ENCODE measurements around the gene MACROD2.
"Not testable (repeated sequence)": the region's sequence is repeated elsewhere in the genome, so short reads cannot be mapped to it uniquely, and the experiment has no call there.

MACROD2 gene

GRCh38 chr20:15977758-15978157 is 1982.4 kb downstream of the MACROD2 start:
- DNase-seq (ENCODE audit: insufficient read length, low spot score) = no peak
- FAIRE-seq = no peak
- TF ChIP-seq CTCF (IDR thresholded peaks at IDR 0.05; ENCODE audit: insufficient read depth, missing control alignments) = no peak

DNA sequence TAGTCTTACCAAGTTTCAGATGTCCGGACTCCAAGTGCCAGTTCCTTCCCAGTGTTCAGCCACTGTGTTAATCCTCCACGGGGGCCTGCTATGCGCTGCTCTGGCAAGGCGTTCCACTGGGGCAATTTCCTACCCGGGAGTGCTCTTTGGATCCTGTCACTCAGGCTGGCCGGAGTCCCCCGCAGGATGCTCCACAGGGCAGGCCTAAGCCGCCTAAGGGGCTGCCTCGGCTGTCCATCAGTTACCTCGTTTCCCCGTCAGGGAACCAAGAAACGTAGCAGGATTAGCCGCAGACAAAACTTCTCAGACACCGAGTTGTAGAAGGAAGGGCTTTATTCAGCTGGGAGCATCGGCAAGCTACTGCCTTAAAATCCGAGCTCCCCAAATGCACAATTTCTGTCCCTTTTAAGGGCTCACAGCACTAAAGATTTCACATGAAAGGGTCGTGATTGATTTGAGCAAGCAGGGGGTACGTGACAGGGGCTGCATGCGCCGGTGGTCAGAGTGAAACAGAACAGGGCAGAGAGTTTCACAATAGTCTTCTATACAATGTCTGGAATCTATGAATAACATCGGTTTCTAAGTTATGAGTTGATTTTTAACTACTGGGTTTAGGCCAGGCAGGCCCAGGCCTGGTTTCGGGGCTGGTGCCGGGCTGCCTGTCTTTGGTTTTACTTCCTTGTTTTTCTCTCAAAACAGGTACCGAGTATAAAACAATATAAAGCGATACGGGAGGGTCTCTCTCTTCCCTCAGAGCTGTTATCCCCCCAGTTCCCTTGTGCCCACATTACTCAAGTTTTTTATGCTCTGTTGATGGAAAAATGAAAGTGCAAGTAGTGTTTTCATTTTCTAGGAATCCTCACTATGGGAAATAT is 1990.4 kb downstream of the MACROD2 start:
- FAIRE-seq; DNase-seq (ENCODE audit: insufficient read length, low spot score): not testable (repeated sequence)

GRCh38 chr20:15986690-15987089 is 1991.4 kb downstream of the MACROD2 start:
- TF ChIP-seq CTCF (IDR thresholded peaks at IDR 0.05; ENCODE audit: insufficient read depth, missing control alignments) = no peak
- FAIRE-seq (no peak), DNase-seq (ENCODE audit: insufficient read length, low spot score) (no peak)

- FAIRE-seq (no peak), DNase-seq (ENCODE audit: insufficient read length, low spot score) (no peak)
- no peak for TF ChIP-seq CTCF (IDR thresholded peaks at IDR 0.05; ENCODE audit: insufficient read depth, missing control alignments)
Measured at GRCh38 chr20:15991279-15991678, 1996.0 kb downstream of the MACROD2 start.

DNA sequence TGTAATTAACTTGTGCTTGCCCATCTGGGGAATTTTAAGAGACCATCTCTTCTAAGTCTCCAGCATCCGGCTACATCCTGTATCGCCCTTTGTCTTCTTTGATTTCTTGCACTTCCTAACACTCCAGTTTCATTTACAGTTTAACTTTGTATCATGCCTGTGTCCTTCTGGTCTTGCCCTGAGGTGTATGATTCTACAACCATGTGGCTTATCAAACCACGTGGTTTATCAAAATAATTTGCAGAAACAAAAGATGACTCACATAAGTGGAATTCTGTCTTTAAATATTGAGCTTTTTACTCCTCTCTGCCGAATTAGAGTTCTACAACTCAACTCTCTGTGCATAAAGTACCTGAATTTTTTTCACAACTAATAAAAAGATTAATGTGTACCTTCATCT is 1997.2 kb downstream of the MACROD2 start:
- no peak for TF ChIP-seq CTCF (IDR thresholded peaks at IDR 0.05; ENCODE audit: insufficient read depth, missing control alignments)
- DNase-seq (ENCODE audit: insufficient read length, low spot score) (no peak), FAIRE-seq (no peak)

GRCh38 chr20:16000112-16000511 is 2004.8 kb downstream of the MACROD2 start:
- TF ChIP-seq CTCF (IDR thresholded peaks at IDR 0.05; ENCODE audit: insufficient read depth, missing control alignments) = no peak
- FAIRE-seq (no peak), DNase-seq (ENCODE audit: insufficient read length, low spot score) (no peak)

DNA sequence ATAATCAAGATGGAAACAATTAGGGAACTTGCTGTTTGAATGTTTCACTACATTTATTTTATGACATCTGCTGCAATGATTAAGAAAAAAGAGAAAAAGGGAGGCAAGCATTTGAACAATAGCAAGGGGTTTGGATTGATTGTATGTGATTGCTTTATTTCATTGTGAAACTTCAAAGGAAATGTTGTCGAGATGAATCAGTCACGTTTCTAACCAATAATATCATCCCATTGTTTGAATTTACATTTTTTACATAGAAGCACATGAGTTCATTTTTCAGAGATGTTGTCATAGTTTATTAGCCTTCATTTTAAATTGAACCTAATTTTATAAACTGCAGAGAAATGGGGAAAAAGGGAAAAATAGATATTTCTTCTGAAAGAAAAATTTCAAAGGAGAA is 2006.0 kb downstream of the MACROD2 start:
- DNase-seq (ENCODE audit: insufficient read length, low spot score) (no peak), FAIRE-seq (no peak)
- no peak for TF ChIP-seq CTCF (IDR thresholded peaks at IDR 0.05; ENCODE audit: insufficient read depth, missing control alignments)

Measured in D721Med (cell line).